GM12891 (cell line): ENCODE results near the gene OTOS.

ENCODE experiments used
- PAX5 ChIP-seq: IDR thresholded peaks from 2 replicates; pipeline ENCODE4 v1.6.1; 2011; ENCODE audit warnings: low read length, moderate library complexity, mild to moderate bottlenecking; ENCODE audit not compliant: insufficient read depth, severe bottlenecking
- POLR2A ChIP-seq: IDR thresholded peaks from 2 replicates; pipeline ENCODE4 v1.6.1; 2011; ENCODE audit warnings: low read depth, low read length, control low read depth
- POLR2AphosphoS5 ChIP-seq: IDR thresholded peaks from 2 replicates; pipeline ENCODE4 v1.6.1; 2011; ENCODE audit warnings: low read depth, low read length, control low read depth
- SPI1 ChIP-seq: IDR thresholded peaks from 2 replicates; pipeline ENCODE4 v1.6.1; 2011; ENCODE audit warnings: low read depth, low read length, control low read depth
- TAF1 ChIP-seq: IDR thresholded peaks from 2 replicates; pipeline ENCODE4 v1.6.1; 2011; ENCODE audit warnings: low read depth, low read length, control low read depth

DNA sequence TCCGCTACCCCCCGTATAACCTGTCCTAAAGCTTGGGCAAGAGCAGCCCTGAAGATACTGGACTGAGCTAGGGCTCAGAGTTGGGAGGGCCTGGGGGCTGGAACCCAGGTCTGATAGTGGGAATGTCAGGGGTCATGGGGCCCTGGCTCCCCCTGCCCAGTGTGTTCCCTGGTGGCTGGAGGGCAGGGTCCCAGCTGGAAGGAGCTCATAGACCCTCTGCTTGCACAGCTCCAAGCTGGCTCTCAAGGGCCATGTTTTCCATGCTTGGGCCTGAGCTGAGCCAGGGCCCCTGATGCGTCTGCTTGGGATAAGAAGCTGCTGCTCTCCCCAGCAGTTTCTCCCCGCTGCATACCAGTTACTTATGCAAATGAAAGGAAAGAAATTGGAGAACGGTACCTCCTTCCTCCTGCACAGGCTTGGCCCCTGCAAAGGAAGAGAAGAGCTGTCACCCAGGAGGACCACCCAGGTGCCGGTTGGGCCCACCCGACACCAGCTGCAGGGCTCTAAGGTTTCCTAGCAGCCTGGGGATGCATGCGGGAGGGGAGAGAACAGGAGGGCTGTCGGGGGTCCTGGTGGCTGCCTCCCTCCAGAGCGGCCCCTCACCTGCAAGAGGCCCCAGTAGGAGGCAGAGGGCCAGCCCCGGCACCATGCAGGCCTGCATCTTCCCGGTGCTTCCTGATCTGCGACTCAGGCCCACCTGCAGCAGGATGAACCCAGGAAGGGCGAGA, 628 bp downstream of the OTOS start:
- TF ChIP-seq PAX5: no peak
- TF ChIP-seq POLR2A: no peak
- no peak for TF ChIP-seq TAF1
- TF ChIP-seq SPI1: no peak
- TF ChIP-seq POLR2AphosphoS5: no peak
